ENCODE results near the gene C11orf86.

Gene C11orf86

GRCh38 chr11:66964495-66964894 is 10.6 kb upstream of the C11orf86 start:
- H3K27ac ChIP-seq (ENCODE audit: low read depth, low read length, poor library complexity, severe bottlenecking): no peak overlapping the region
- no peak overlapping the region for H2AFZ ChIP-seq (ENCODE audit: low read length)
- H3K4me2 ChIP-seq (ENCODE audit: low read length): no peak overlapping the region
- H4K20me1 ChIP-seq (ENCODE audit: insufficient read depth, low read length): no peaks in the 10 kb centered on the region
- no peaks in the 10 kb centered on the region for H3F3A ChIP-seq (ENCODE audit: insufficient read depth, low read length)
- 0 out of 2 replicates have a peak, but pooled peaks cover 4% of the 10 kb centered on the region for H3K27me3 ChIP-seq (ENCODE audit: insufficient read depth, low read length)
- H3K9me3 ChIP-seq (ENCODE audit: low read length): no peaks in the 10 kb centered on the region
- H3K9ac ChIP-seq (ENCODE audit: low read length): no peak overlapping the region
- H3K9me2 ChIP-seq (ENCODE audit: low read depth, low read length): no peaks in the 10 kb centered on the region
- no peak for TF ChIP-seq CTCF (IDR thresholded peaks at IDR 0.05; ENCODE audit: low read length)
- no peak for TF ChIP-seq EZH2 (IDR thresholded peaks at IDR 0.05; ENCODE audit: borderline replicate concordance, low read length)
- no peak overlapping the region for H3K4me3 ChIP-seq (ENCODE audit: low read depth, low read length, poor library complexity, severe bottlenecking)
- no peaks in the 10 kb centered on the region for H3K4me1 ChIP-seq (ENCODE audit: insufficient read depth, low read length, severe bottlenecking)
- no peaks in the 10 kb centered on the region for H3K79me2 ChIP-seq (ENCODE audit: insufficient read depth, low read length)
- H3K36me3 ChIP-seq (ENCODE audit: insufficient read depth, low read length): no peaks in the 10 kb centered on the region

DNA sequence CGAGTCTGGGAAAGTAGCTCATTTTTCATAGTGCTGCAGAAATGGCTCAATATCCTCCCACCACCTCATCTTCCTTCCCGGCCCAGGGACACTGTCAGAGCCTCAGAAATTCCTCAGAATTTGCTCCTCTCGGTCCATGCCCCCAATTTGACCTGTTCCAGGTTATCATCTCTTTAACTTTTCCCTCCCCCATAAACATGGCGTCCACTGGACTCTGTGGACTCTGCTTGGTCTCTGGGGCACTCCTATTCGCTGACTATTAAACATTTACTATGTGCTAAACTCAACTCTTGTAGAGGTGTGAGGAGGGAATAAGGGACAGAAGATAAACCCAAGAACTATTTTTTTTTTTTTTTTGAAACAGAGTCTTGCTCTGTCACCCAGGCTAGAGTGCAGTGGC is 8.8 kb upstream of the C11orf86 start:
- Histone ChIP-seq H3K4me2 (ENCODE audit: low read length) (no peak overlapping the region), H4K20me1 (ENCODE audit: insufficient read depth, low read length) (no peaks in the 10 kb centered on the region), H3K9me3 (ENCODE audit: low read length) (no peaks in the 10 kb centered on the region), H3K27me3 (ENCODE audit: insufficient read depth, low read length) (0 out of 2 replicates have a peak, but pooled peaks cover 4% of the 10 kb centered on the region), H3K4me3 (ENCODE audit: low read depth, low read length, poor library complexity, severe bottlenecking) (no peak overlapping the region), H3K79me2 (ENCODE audit: insufficient read depth, low read length) (no peaks in the 10 kb centered on the region), H3F3A (ENCODE audit: insufficient read depth, low read length) (no peaks in the 10 kb centered on the region), H2AFZ (ENCODE audit: low read length) (no peak overlapping the region), H3K9me2 (ENCODE audit: low read depth, low read length) (no peaks in the 10 kb centered on the region), H3K27ac (ENCODE audit: low read depth, low read length, poor library complexity, severe bottlenecking) (no peak overlapping the region), H3K9ac (ENCODE audit: low read length) (no peak overlapping the region), H3K36me3 (ENCODE audit: insufficient read depth, low read length) (no peaks in the 10 kb centered on the region), H3K4me1 (ENCODE audit: insufficient read depth, low read length, severe bottlenecking) (no peaks in the 10 kb centered on the region)
- TF ChIP-seq CTCF (IDR thresholded peaks at IDR 0.05; ENCODE audit: low read length) (no peak), EZH2 (IDR thresholded peaks at IDR 0.05; ENCODE audit: borderline replicate concordance, low read length) (no peak)

DNA sequence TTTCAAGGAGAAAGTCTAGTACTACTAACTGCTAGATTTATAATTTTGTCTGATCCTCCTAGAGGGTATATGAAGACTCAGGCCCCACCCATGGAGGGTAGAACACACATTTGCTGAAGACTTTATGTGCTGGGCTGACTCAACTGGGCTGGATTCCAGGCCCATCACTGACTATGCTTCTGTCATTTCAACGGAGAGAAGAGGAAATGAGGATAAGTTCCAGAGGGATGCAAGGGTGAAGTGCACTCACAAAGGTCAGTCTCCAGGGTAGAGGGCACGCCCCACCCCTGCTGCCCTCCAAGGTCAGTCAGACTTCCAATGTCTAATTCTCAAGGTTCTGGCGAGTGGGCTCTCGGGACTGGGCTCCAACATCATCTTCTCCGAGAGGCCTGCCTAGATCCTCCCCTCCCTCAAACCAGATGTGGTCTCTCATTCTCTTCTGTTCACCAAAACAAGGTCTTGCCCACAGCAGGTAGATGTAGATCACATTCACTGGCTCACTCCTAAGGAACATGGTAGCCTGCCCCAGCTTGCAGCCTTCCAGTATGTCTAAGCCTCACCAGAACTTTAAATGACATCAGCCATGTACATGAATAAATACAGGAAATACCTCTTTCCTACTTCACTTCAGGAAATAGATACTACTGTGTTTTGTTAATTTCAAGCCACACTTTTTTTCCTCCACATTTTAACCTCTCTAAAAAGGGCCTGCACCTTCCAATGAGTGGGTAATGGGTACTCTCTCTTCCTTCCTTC is 7.3 kb upstream of the C11orf86 start:
- Histone ChIP-seq H3K4me1 (ENCODE audit: insufficient read depth, low read length, severe bottlenecking) (no peaks in the 10 kb centered on the region), H3K27ac (ENCODE audit: low read depth, low read length, poor library complexity, severe bottlenecking) (no peak overlapping the region)

More for the DNA sequence above, 7.3 kb upstream of the C11orf86 start:
- Histone ChIP-seq H3K27me3 (ENCODE audit: insufficient read depth, low read length) (0 out of 2 replicates have a peak, but pooled peaks cover 4% of the 10 kb centered on the region), H3K4me2 (ENCODE audit: low read length) (no peak overlapping the region), H4K20me1 (ENCODE audit: insufficient read depth, low read length) (no peaks in the 10 kb centered on the region), H3K9me2 (ENCODE audit: low read depth, low read length) (no peaks in the 10 kb centered on the region), H3K9ac (ENCODE audit: low read length) (no peak overlapping the region), H3K79me2 (ENCODE audit: insufficient read depth, low read length) (no peaks in the 10 kb centered on the region), H3K9me3 (ENCODE audit: low read length) (no peaks in the 10 kb centered on the region), H2AFZ (ENCODE audit: low read length) (no peak overlapping the region), H3F3A (ENCODE audit: insufficient read depth, low read length) (no peaks in the 10 kb centered on the region), H3K36me3 (ENCODE audit: insufficient read depth, low read length) (no peaks in the 10 kb centered on the region), H3K4me3 (ENCODE audit: low read depth, low read length, poor library complexity, severe bottlenecking) (no peak overlapping the region)
- TF ChIP-seq EZH2 (IDR thresholded peaks at IDR 0.05; ENCODE audit: borderline replicate concordance, low read length) (no peak), CTCF (IDR thresholded peaks at IDR 0.05; ENCODE audit: low read length) (no peak)

Measured in OCI-LY1 (cell line).